Spleen (tissue), 7 donors: Measurements from ENCODE around the gene SMAD5.

Experiments
- POLR2A ChIP-seq, 3 donors: fragments of 450-650 bp; IDR thresholded peaks; one replicate each; pipeline ENCODE4 v1.5.1; 2017; ENCODE audit warnings: antibody characterized with exemption in 3 of 3, mild to moderate bottlenecking in 1 of 3
- POLR2AphosphoS5 ChIP-seq, 3 donors: sonication (generic); formaldehyde crosslinking; IDR thresholded peaks; one replicate each; pipeline ENCODE4 v1.5.1; 2017; ENCODE audit warnings: antibody characterized with exemption in 3 of 3
- TF ChIP-seq, protein P1 (sequence below), 11 experiments: fragments of 200-600 bp in 7 of 11; fragments of 450-650 bp in 4 of 11; sonication (generic) in 4 of 11; IDR thresholded peaks in 8 of 11; conservative IDR thresholded peaks in 3 of 11; 1 replicate in 7 of 11; 2 replicates in 4 of 11; pipeline versions ENCODE4 v1.4.0 to v1.8.0; 2016 to 2021; ENCODE audit warnings: antibody characterized with exemption in 11 of 11, inconsistent platforms in 4 of 11, mild to moderate bottlenecking in 1 of 11
- donor health status: DM: no; HTN: no; CAD: no; lungs with moderate emphysema.
- donor health status: DM: no; HTN: no; CAD: no.
- donor health status: DM: no; HTN: no; CAD: no.

DNA sequence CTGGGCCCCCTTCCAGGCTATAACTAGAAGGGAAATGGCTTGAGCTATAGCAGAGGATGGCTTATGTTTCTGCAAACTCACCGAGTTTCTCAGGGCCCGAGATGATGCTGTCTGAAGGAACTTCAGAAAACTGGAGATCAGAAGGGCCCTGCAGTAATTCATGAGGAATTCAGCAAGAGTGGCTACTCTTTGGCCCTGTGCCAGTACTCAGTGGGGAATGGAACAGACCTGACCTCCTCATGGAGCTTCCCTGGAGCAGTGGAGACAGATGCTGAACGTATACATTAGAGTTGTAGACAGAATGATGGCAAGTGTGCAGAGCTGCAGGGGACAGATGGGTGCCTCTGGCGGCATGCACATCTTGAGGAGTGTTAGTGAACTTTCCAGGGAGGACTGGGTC, 77.6 kb downstream of the SMAD5 start:
- TF ChIP-seq, protein P1, sequence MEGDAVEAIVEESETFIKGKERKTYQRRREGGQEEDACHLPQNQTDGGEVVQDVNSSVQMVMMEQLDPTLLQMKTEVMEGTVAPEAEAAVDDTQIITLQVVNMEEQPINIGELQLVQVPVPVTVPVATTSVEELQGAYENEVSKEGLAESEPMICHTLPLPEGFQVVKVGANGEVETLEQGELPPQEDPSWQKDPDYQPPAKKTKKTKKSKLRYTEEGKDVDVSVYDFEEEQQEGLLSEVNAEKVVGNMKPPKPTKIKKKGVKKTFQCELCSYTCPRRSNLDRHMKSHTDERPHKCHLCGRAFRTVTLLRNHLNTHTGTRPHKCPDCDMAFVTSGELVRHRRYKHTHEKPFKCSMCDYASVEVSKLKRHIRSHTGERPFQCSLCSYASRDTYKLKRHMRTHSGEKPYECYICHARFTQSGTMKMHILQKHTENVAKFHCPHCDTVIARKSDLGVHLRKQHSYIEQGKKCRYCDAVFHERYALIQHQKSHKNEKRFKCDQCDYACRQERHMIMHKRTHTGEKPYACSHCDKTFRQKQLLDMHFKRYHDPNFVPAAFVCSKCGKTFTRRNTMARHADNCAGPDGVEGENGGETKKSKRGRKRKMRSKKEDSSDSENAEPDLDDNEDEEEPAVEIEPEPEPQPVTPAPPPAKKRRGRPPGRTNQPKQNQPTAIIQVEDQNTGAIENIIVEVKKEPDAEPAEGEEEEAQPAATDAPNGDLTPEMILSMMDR (IDR thresholded peaks at IDR 0.05 in 8 of 11, conservative IDR thresholded peaks at IDR 0.05 in 3 of 11), result no peak
- TF ChIP-seq POLR2A (IDR thresholded peaks at IDR 0.05) (no peak), POLR2AphosphoS5 (IDR thresholded peaks at IDR 0.05) (no peak)
